HG02623 (cell line): ENCODE results near the gene SNIP1.
"Not testable (repeated sequence)": the region's sequence is repeated elsewhere in the genome, so short reads cannot be mapped to it uniquely, and the experiment has no call there.

Experiments
- ATAC-seq: cut with Tn5 transposase; IDR thresholded peaks from one replicate; pipeline ENCODE4 v1.9.1; 2021; ENCODE audit warnings: moderate library complexity; ENCODE audit not compliant: unreplicated experiment

SNIP1 gene

DNA sequence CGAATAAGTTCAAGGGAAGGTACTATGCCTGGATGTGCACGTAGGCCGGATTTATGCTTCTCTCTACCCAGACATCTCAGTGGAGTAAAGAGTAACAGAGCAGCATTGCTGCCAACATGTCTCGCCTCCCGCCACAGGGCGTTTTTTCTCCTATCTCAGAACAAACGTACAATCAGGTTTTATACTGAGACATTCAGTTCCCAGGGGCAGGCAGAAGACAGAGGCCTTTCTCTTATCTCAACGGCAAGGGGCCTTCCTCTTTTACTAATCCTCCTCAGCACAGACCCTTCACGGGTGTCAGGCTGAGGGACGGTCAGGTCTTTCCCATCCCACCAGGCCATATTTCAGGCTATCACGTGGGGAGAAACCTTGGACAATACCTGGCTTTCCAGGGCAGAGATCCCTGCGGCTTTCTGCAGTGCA, 5.9 kb upstream of the SNIP1 start:
- ATAC-seq = not testable (repeated sequence)

GRCh38 chr1:37559080-37559479, 5.0 kb upstream of the SNIP1 start:
- ATAC-seq = no peak

DNA sequence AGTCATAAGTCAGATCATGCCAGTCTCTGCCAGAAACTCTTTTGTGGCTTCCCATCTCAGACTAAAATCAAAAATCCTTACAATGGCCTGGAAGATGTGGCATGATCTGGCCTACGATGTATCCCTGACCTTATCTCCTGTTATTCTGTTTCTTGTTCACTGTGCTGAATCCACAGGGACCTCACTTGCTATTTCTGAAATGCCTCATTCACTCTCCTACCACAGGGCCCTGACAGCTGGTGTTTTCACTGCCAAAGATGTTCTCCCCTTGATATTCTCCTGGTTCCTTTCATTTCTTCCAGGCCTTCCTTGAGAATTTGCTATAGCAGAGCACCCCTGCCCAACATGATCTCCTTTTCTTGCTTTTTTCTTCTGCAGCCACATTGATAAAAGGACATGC, 4.3 kb upstream of the SNIP1 start:
- no peak for ATAC-seq

- no peak for ATAC-seq
Measured at GRCh38 chr1:37557402-37557801, 3.3 kb upstream of the SNIP1 start.

- ATAC-seq = no peak
Measured at GRCh38 chr1:37556712-37557196, 2.7 kb upstream of the SNIP1 start, which contains the start of gene DNALI1. TSS of gene DNALI1 (plus strand) at chr1:37556940. CDS start at chr1:37556995, 55 bp downstream.

- no peak for ATAC-seq
Measured at GRCh38 chr1:37553598-37553926, 531 bp downstream of the SNIP1 start.

DNA sequence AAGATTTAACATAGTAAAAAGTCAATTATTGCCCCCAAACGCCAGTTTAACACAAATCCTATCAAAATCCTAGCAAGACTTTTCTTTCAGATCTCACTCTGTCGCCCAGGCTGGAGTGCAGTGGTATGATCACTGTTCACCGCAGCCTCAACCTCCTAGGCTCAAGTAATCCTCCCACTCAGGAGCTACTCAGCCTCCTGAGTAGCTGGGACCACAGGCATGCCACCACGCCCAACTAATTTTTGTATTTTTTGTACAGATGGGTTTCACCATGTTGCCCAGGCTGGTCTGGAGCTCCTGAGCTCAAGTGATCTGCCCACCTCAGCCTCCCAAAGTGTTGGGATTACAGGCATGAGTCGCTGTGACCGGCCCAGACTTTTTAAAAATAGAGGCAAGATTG, 4.8 kb downstream of the SNIP1 start:
- ATAC-seq = no peak

GRCh38 chr1:37545019-37545418, 9.1 kb downstream of the SNIP1 start:
- no peak for ATAC-seq

GRCh38 chr1:37544530-37544929, 9.6 kb downstream of the SNIP1 start:
- no peak for ATAC-seq

GRCh38 chr1:37540036-37540785, 13.9 kb downstream of the SNIP1 start:
- ATAC-seq = no peak

GRCh38 chr1:37539154-37539553, 14.9 kb downstream of the SNIP1 start:
- ATAC-seq = not testable (repeated sequence)

GRCh38 chr1:37537378-37537777, 16.7 kb downstream of the SNIP1 start:
- ATAC-seq = no peak

DNA sequence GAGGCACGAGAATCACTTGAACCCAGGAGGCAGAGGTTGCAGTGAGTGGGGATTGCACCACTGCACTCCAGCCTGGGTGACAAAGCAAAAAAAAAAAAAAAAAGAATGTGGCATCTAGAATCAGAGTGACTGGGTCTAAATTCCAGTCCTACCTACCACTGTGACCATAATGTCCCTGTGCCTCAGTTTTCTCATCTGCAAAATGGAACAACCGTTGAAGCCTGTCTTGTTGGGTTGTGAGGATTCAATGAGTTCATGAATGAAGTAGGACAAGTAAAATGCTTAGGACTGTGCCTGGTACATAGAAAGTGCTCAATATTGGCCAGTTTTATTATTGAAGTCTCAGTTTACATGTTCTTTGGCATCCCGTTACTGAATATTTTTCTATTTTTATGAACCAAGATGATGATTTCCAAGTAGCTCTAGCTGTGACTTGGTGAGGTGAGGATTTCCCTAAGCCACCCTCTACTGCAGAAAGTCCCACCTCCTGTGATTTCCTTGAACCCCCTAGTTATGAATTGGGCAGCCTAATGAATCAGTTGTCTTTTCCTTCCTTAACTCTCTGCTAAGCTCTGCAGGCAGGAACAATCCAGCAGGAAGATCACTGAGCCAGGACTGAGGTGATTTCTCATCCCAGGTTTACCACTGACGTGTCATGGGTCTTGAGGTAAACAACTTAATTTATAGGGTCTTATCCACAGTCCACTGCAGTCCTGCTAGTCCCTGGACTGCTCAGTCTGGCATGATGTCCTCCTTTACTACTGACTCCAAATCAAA, 20.6 kb downstream of the SNIP1 start:
- ATAC-seq = no peak

GRCh38 chr1:37532418-37533156, 21.5 kb downstream of the SNIP1 start:
- ATAC-seq = not testable (repeated sequence)

DNA sequence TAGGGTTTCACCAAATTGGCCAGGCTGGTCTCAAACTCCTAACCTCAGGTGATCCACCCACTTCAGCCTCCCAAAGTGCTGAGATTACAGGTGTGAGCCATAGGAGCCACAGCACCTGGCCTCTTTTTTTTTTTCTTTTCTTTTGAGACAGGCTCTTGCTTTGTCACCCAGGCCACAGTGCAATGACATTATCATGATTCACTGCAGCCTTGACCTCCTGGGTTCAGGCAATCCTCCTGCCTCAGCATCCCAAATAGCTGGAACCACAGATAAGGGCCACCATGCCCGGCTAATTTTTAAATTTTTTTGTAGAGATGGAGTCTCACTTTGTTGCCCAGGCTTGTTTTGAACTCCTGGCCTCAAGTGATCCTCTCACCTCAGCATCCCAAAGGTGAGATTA, 24.2 kb downstream of the SNIP1 start:
- ATAC-seq = not testable (repeated sequence)

- no peak for ATAC-seq
Measured at GRCh38 chr1:37519613-37520012, 34.5 kb downstream of the SNIP1 start.

DNA sequence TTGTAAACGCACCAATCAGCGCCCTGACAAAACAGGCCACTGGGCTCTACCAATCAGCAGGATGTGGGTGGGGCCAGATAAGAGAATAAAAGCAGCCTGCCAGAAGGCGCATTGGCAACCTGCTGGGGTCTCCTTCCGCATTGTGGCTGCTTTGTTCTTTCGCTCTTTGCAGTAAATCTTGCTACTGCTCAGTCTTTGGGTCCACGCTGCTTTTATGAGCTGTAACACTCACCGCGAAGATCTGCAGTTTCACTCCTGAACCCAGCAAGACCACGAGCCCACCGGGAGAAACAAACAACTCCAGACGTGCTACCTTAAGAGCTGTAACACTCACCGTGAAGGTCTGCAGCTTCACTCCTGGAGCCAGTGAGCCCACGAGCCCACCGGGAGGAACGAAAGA, 35.2 kb downstream of the SNIP1 start:
- ATAC-seq = not testable (repeated sequence)

DNA sequence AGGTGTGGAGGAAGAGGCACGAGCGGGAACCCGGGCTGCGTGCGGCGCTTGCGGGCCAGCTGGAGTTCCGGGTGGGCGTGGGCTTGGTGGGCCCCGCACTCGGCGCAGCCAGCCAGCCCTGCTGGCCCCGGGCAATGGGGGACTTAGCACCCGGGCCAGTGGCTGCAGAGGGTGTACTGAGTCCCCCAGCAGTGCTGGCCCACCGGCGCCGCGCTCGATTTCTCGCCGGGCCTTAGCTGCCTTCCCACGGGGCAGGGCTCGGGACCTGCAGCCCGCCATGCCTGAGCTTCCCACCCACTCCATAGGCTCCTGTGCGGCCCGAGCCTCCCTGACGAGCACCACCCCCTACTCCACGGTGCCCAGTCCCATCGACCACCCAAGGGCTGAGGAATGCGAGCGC, 35.9 kb downstream of the SNIP1 start:
- not testable (repeated sequence) for ATAC-seq

GRCh38 chr1:37517569-37517968, 36.5 kb downstream of the SNIP1 start:
- ATAC-seq = no peak

GRCh38 chr1:37515185-37516034, 38.7 kb downstream of the SNIP1 start:
- no peak for ATAC-seq
